H9 (cell line): ENCODE results near the gene BRI3. TPM values are rescaled to one million over a fixed set of nuclear protein-coding genes. Genes with fewer than 3 reads are reported as not detected.

Source experiments
- DNase-seq: peaks from one replicate; pipeline ENCODE4 v3.0.0-alpha.2; 2017
- H2AFZ ChIP-seq: one replicate; pipeline ENCODE4 v1.6.1; 2013; ENCODE audit warnings: mild to moderate bottlenecking, low read length, control low read depth, moderate library complexity
- H2AK5ac ChIP-seq: 2 replicates; pipeline ENCODE4 v1.6.1; 2013; ENCODE audit warnings: low read length, control low read depth, mixed read lengths; ENCODE audit not compliant: insufficient read length
- H2BK120ac ChIP-seq: one replicate; pipeline ENCODE4 v1.6.1; 2013; ENCODE audit warnings: low read depth, mild to moderate bottlenecking, low read length, control low read depth, inconsistent platforms; ENCODE audit not compliant: poor library complexity, severe bottlenecking
- H2BK12ac ChIP-seq: 2 replicates; pipeline ENCODE4 v1.6.1; 2013; ENCODE audit warnings: low read length, control low read depth, mixed read lengths, low read depth; ENCODE audit not compliant: insufficient read length
- H2BK15ac ChIP-seq: 2 replicates; pipeline ENCODE4 v1.6.1; 2013; ENCODE audit warnings: low read depth, low read length, control low read depth
- H2BK20ac ChIP-seq: one replicate; pipeline ENCODE4 v1.6.1; 2013; ENCODE audit warnings: low read depth, mild to moderate bottlenecking, low read length, control low read depth, inconsistent platforms; ENCODE audit not compliant: poor library complexity, severe bottlenecking
- H2BK5ac ChIP-seq: 2 replicates; pipeline ENCODE4 v1.6.1; 2013; ENCODE audit warnings: low read length, control low read depth, mixed read lengths; ENCODE audit not compliant: insufficient read length
- H3K14ac ChIP-seq: 2 replicates; pipeline ENCODE4 v1.6.1; 2013; ENCODE audit warnings: low read length, control low read depth; ENCODE audit not compliant: insufficient read depth
- H3K18ac ChIP-seq: 2 replicates; pipeline ENCODE4 v1.6.1; 2013; ENCODE audit warnings: low read depth, mild to moderate bottlenecking, mixed read lengths, low read length, control low read depth; ENCODE audit not compliant: insufficient read length
- H3K23ac ChIP-seq: 2 replicates; pipeline ENCODE4 v1.6.1; 2013; ENCODE audit warnings: low read length, control low read depth, mixed read lengths, low read depth; ENCODE audit not compliant: insufficient read length
- H3K23me2 ChIP-seq: 2 replicates; pipeline ENCODE4 v1.6.1; 2013; ENCODE audit warnings: low read depth, mild to moderate bottlenecking, mixed read lengths, low read length, control low read depth; ENCODE audit not compliant: insufficient read length, poor library complexity, severe bottlenecking
- H3K27ac ChIP-seq: 2 replicates; pipeline ENCODE4 v1.5.1; 2013; ENCODE audit warnings: low read length, control low read depth, mixed read lengths, low read depth; ENCODE audit not compliant: insufficient read length
- H3K27me3 ChIP-seq: 2 replicates; pipeline ENCODE4 v1.6.1; 2013; ENCODE audit warnings: low read length, control low read depth, inconsistent platforms; ENCODE audit not compliant: insufficient read depth
- H3K4ac ChIP-seq: 2 replicates; pipeline ENCODE4 v1.6.1; 2013; ENCODE audit warnings: low read depth, mild to moderate bottlenecking, control low read depth, inconsistent platforms, low read length, moderate library complexity
- H3K4me1 ChIP-seq: 2 replicates; pipeline ENCODE4 v1.6.1; 2013; ENCODE audit warnings: low read length, control low read depth, inconsistent platforms; ENCODE audit not compliant: insufficient read depth
- H3K4me2 ChIP-seq: 2 replicates; pipeline ENCODE4 v1.6.1; 2013; ENCODE audit warnings: low read length, control low read depth, mixed read lengths; ENCODE audit not compliant: insufficient read length, insufficient read depth
- H3K56ac ChIP-seq: 2 replicates; pipeline ENCODE4 v1.6.1; 2013; ENCODE audit warnings: low read depth, mild to moderate bottlenecking, mixed read lengths, low read length, control low read depth; ENCODE audit not compliant: insufficient read length
- H3K79me1 ChIP-seq: 2 replicates; pipeline ENCODE4 v1.6.1; 2013; ENCODE audit warnings: low read depth, mild to moderate bottlenecking, moderate library complexity, low read length, control low read depth, inconsistent platforms; ENCODE audit not compliant: insufficient read depth, poor library complexity, severe bottlenecking
- H3K79me2 ChIP-seq: 2 replicates; pipeline ENCODE4 v1.6.1; 2013; ENCODE audit warnings: low read length, control low read depth, inconsistent platforms; ENCODE audit not compliant: insufficient read depth
- H3K9ac ChIP-seq: 2 replicates; pipeline ENCODE4 v1.6.1; 2013; ENCODE audit warnings: low read length, control low read depth, mixed read lengths; ENCODE audit not compliant: insufficient read length; ENCODE audit errors: extremely low read depth
- H3K9me3 ChIP-seq: one replicate; pipeline ENCODE4 v1.6.1; 2013; ENCODE audit warnings: low read depth, low read length, inconsistent platforms; ENCODE audit not compliant: control insufficient read depth
- H3T11ph ChIP-seq: one replicate; pipeline ENCODE4 v1.6.1; 2013; ENCODE audit warnings: mild to moderate bottlenecking, low read length, control low read depth, inconsistent platforms
- H4K20me1 ChIP-seq: one replicate; pipeline ENCODE4 v1.6.1; 2013; ENCODE audit not compliant: control insufficient read depth, insufficient read length, insufficient read depth
- H4K5ac ChIP-seq: 2 replicates; pipeline ENCODE4 v1.6.1; 2013; ENCODE audit warnings: low read depth, mild to moderate bottlenecking, mixed read lengths, low read length, control low read depth; ENCODE audit not compliant: insufficient read length
- H4K8ac ChIP-seq: replicated peaks from 2 replicates; pipeline ENCODE4 v1.6.1; 2013; ENCODE audit warnings: low read length, control low read depth, mixed read lengths, low read depth; ENCODE audit not compliant: insufficient read length
- H4K91ac ChIP-seq: 2 replicates; pipeline ENCODE4 v1.6.1; 2013; ENCODE audit warnings: low read depth, mild to moderate bottlenecking, moderate library complexity, mixed read lengths, low read length, control low read depth; ENCODE audit not compliant: insufficient read length
- H3K27ac Mint-ChIP-seq, 3 experiments: 2 replicates in 2 of 3; 3 replicates in 1 of 3; pipeline ENCODE4 v1.8.0; 2020 to 2021; ENCODE audit warnings: mixed read lengths in 3 of 3, mild to moderate bottlenecking in 1 of 3, moderate library complexity in 1 of 3
- H3K27me3 Mint-ChIP-seq: 2 replicates; pipeline ENCODE4 v1.8.0; 2021; ENCODE audit warnings: low read depth, mild to moderate bottlenecking, moderate library complexity, mixed read lengths
- H3K36me3 Mint-ChIP-seq, 3 experiments: 2 replicates in 2 of 3; 3 replicates in 1 of 3; pipeline ENCODE4 v1.8.0; 2020 to 2021; ENCODE audit warnings: low read depth in 3 of 3, mixed read lengths in 3 of 3; ENCODE audit not compliant: insufficient read depth in 1 of 3
- H3K4me1 Mint-ChIP-seq, 2 experiments: 2 replicates each; pipeline ENCODE4 v1.8.0; 2020; ENCODE audit warnings: mixed read lengths in 2 of 2
- H3K4me3 Mint-ChIP-seq, 2 experiments: 2 replicates in 1 of 2; 3 replicates in 1 of 2; pipeline ENCODE4 v1.8.0; 2020 to 2021; ENCODE audit warnings: mild to moderate bottlenecking in 2 of 2, mixed read lengths in 2 of 2, moderate library complexity in 1 of 2
- H3K9me3 Mint-ChIP-seq, 2 experiments: 2 replicates in 1 of 2; 3 replicates in 1 of 2; pipeline ENCODE4 v1.8.0; 2020; ENCODE audit warnings: mild to moderate bottlenecking in 2 of 2, mixed read lengths in 2 of 2, moderate library complexity in 1 of 2
- CTCF ChIP-seq: fragments of 200-600 bp; sonication (generic); conservative IDR thresholded peaks from 3 replicates; pipeline ENCODE4 v1.8.0; 2021; ENCODE audit warnings: antibody characterized with exemption, mild to moderate bottlenecking
- WGBS: extraction: QIAGEN DNeasy Blood & Tissue Kit; methylation state at CpG from one replicate; pipeline ENCODE4 v1.1.7; 2013; ENCODE audit warnings: missing lambda C conversion rate, low lambda C conversion rate, mixed read lengths; ENCODE audit not compliant: insufficient read length; ENCODE audit errors: extremely low coverage; 5-methylcytosine and 5-hydroxymethylcytosine counted together
- total RNA-seq: library from RNA; stranded (reverse); gene quantifications from 2 replicates; pipeline ENCODE4 v1.2.1, GENCODE V29; 2021

The BRI3 gene
- total RNA-seq, 1 experiment from 2014 or later, result 102 TPM

- no peak overlapping the region for H3K4me2 ChIP-seq
- no peak overlapping the region for H2BK120ac ChIP-seq
- Mint-ChIP-seq H3K4me1 (no peaks in the 10 kb centered on the region), H3K36me3 (peaks cover 12 to 14% (median 12%) of the 10 kb centered on the region in 3 experiments), H3K4me3 (no peak overlapping the region), H3K9me3 (no peaks in the 10 kb centered on the region), H3K27ac (no peak overlapping the region), H3K27me3 (no peaks in the 10 kb centered on the region)
- H3K27me3 ChIP-seq, result no peaks in the 10 kb centered on the region
- WGBS, result no CpG with 5 or more reads among the region's 3 CpGs
- no peak overlapping the region for H3K27ac ChIP-seq
- H2AK5ac ChIP-seq, result no peak overlapping the region
- no peak overlapping the region for H4K91ac ChIP-seq
- no peak overlapping the region for H3K23ac ChIP-seq
- H2BK20ac ChIP-seq, result no peak overlapping the region
- TF ChIP-seq CTCF, result no peak
- H4K8ac ChIP-seq, result no peak overlapping the region
- no peaks in the 10 kb centered on the region for H3K79me2 ChIP-seq
- no peak overlapping the region for H2BK5ac ChIP-seq
- H2AFZ ChIP-seq, result no peak overlapping the region
- no peak overlapping the region for H3T11ph ChIP-seq
- no peak for DNase-seq
- H3K79me1 ChIP-seq, result peaks cover 3% of the 10 kb centered on the region
- H3K56ac ChIP-seq, result no peak overlapping the region
- H3K4me1 ChIP-seq, result no peaks in the 10 kb centered on the region
- H3K23me2 ChIP-seq, result no peaks in the 10 kb centered on the region
- H2BK12ac ChIP-seq, result no peak overlapping the region
- H3K9me3 ChIP-seq, result no peaks in the 10 kb centered on the region
- no peak overlapping the region for H3K14ac ChIP-seq
- H4K20me1 ChIP-seq, result no peaks in the 10 kb centered on the region
- no peak overlapping the region for H2BK15ac ChIP-seq
- H3K9ac ChIP-seq, result no peak overlapping the region
- H3K4ac ChIP-seq, result no peak overlapping the region
- no peak overlapping the region for H3K18ac ChIP-seq
- H4K5ac ChIP-seq, result no peak overlapping the region
These were observed 57.6 kb downstream of the BRI3 start for GRCh38 chr7:98339043-98339442.
